SW 1271 (cell line): Measurements from ENCODE around the gene CABP4.
A peak's percentile ranks its signal among the peaks of the same experiment; 100 is the strongest.

Experiments used
- DNase-seq, 2 experiments: peaks; one replicate each; lab custom pipeline; 2025; lab: John Stamatoyannopoulos, UW

CABP4 gene

GRCh38 chr11:67435727-67436458 lies 19.3 kb upstream of the CABP4 start:
- DNase-seq = no peak

- DNase-seq = no peak
Measured at GRCh38 chr11:67436459-67437081, 18.6 kb upstream of the CABP4 start.

- no peak for DNase-seq
Measured at GRCh38 chr11:67437082-67437808, 17.9 kb upstream of the CABP4 start, which contains the start of gene PTPRCAP. Gene PTPRCAP (minus strand): TSS chr11:67437682. CDS start chr11:67437619, 63 bp downstream.

- DNase-seq = no peak
Measured at GRCh38 chr11:67437809-67438157, 17.4 kb upstream of the CABP4 start.

- no peak for DNase-seq
Measured at GRCh38 chr11:67438158-67438902, 16.8 kb upstream of the CABP4 start.

- peak in 1 of 2 experiments; percentile 73 for DNase-seq
Measured at GRCh38 chr11:67439321-67440228, 15.6 kb upstream of the CABP4 start.

GRCh38 chr11:67440229-67441097 lies 14.7 kb upstream of the CABP4 start:
- DNase-seq = no peak

- DNase-seq = no peak
Measured at GRCh38 chr11:67441098-67441563, 14.0 kb upstream of the CABP4 start.

- no peak for DNase-seq
Measured at GRCh38 chr11:67441731-67442351, 13.3 kb upstream of the CABP4 start.

GRCh38 chr11:67442504-67443404 lies 12.4 kb upstream of the CABP4 start:
- DNase-seq = no peak

- DNase-seq = no peak
Measured at GRCh38 chr11:67445515-67445914, 9.6 kb upstream of the CABP4 start.

GRCh38 chr11:67448220-67448609 lies 6.9 kb upstream of the CABP4 start:
- DNase-seq = no peak

GRCh38 chr11:67449116-67449844 lies 5.9 kb upstream of the CABP4 start:
- DNase-seq = no peak

GRCh38 chr11:67450796-67451657 lies 4.1 kb upstream of the CABP4 start:
- no peak for DNase-seq

- DNase-seq = no peak
Measured at GRCh38 chr11:67451658-67451976, 3.5 kb upstream of the CABP4 start.

- no peak for DNase-seq
Measured at GRCh38 chr11:67452141-67452952, 2.8 kb upstream of the CABP4 start, which contains the start of gene GPR152. Gene GPR152 (minus strand): TSS chr11:67452729. CDS start chr11:67452724, 5 bp downstream.
